GM12801 (cell line): ENCODE results near the gene PPME1.

Experiments used
- CTCF ChIP-seq: IDR thresholded peaks from one replicate; pipeline ENCODE4 v1.5.1; 2011; ENCODE audit warnings: control low read depth; ENCODE audit not compliant: insufficient read length; ENCODE audit errors: extremely low read depth

The PPME1 gene

GRCh38 chr11:74169738-74170458 is 1.2 kb upstream of the PPME1 start:
- no peak for TF ChIP-seq CTCF

GRCh38 chr11:74171630-74171968 is 510 bp downstream of the PPME1 start:
- TF ChIP-seq CTCF = no peak

- TF ChIP-seq CTCF = no peak
Observed at GRCh38 chr11:74171997-74172396, 908 bp downstream of the PPME1 start.

GRCh38 chr11:74175920-74176319 is 4.8 kb downstream of the PPME1 start:
- TF ChIP-seq CTCF = no peak

- TF ChIP-seq CTCF = no peak
Observed at GRCh38 chr11:74179234-74180052, 8.4 kb downstream of the PPME1 start.

- TF ChIP-seq CTCF = no peak
Observed at GRCh38 chr11:74182635-74183034, 11.5 kb downstream of the PPME1 start.

- no peak for TF ChIP-seq CTCF
Observed at GRCh38 chr11:74185285-74185684, 14.2 kb downstream of the PPME1 start.
